C1 segment of cervical spinal cord (tissue), 14 donors: Measurements from ENCODE around the gene CCDC182.

Experiments used
- DNase-seq, 14 donors: peaks; one replicate each; lab custom pipeline; 2025; lab: John Stamatoyannopoulos, UW

The CCDC182 gene

GRCh38 chr17:57757735-57758134 lies 12.6 kb upstream of the CCDC182 start:
- DNase-seq, result no peak

- no peak for DNase-seq
Observed at GRCh38 chr17:57756951-57757350, 11.9 kb upstream of the CCDC182 start.

GRCh38 chr17:57755480-57756070 lies 10.5 kb upstream of the CCDC182 start:
- no peak for DNase-seq

GRCh38 chr17:57752031-57752905 lies 7.2 kb upstream of the CCDC182 start:
- peak in 3 of 14 donors; percentile 21 to 76 (median 28) for DNase-seq

GRCh38 chr17:57751348-57751971 lies 6.4 kb upstream of the CCDC182 start:
- no peak for DNase-seq

GRCh38 chr17:57750895-57751294 lies 5.8 kb upstream of the CCDC182 start:
- DNase-seq, result no peak

GRCh38 chr17:57750109-57750871 lies 5.2 kb upstream of the CCDC182 start:
- peak in 2 of 14 donors; percentile 29 to 38 for DNase-seq

GRCh38 chr17:57749701-57750100 lies 4.6 kb upstream of the CCDC182 start:
- DNase-seq, result no peak

- peak in 4 of 14 donors; percentile 8 to 38 (median 19) for DNase-seq
Observed at GRCh38 chr17:57747221-57748017, 2.3 kb upstream of the CCDC182 start.

- DNase-seq, result no peak
Observed at GRCh38 chr17:57746221-57746620, 1.1 kb upstream of the CCDC182 start.

- no peak for DNase-seq
Observed at GRCh38 chr17:57744195-57745170, 616 bp downstream of the CCDC182 start.

- DNase-seq, result no peak
Observed at GRCh38 chr17:57740235-57740528, 4.9 kb downstream of the CCDC182 start.

GRCh38 chr17:57739402-57740234 lies 5.5 kb downstream of the CCDC182 start:
- DNase-seq, result peak in 1 of 14 donors; percentile 9

GRCh38 chr17:57737450-57737849 lies 7.6 kb downstream of the CCDC182 start:
- DNase-seq, result no peak

- DNase-seq, result no peak
Observed at GRCh38 chr17:57735707-57736106, 9.4 kb downstream of the CCDC182 start.

- DNase-seq, result no peak
Observed at GRCh38 chr17:57735230-57735629, 9.9 kb downstream of the CCDC182 start.

- no peak for DNase-seq
Observed at GRCh38 chr17:57733085-57733484, 12.0 kb downstream of the CCDC182 start.

GRCh38 chr17:57732062-57732461 lies 13.0 kb downstream of the CCDC182 start:
- DNase-seq, result peak in 3 of 14 donors; percentile 27 to 62 (median 36)
